MCF 10A (cell line): ENCODE data around the gene TNFAIP2. TPM values are rescaled to one million over a fixed set of nuclear protein-coding genes. Genes with fewer than 3 reads are reported as not detected.

Experiments
- BruUV-seq: library from RNA; stranded (reverse); fragments of 400-500 nt; replicated peaks from 2 replicates; lab custom pipeline; 2021; lab: Mats Ljungman, UMichigan
- CTCF ChIA-PET: fragments of 300-600 bp; sonication (Branson Sonifier 250); formaldehyde crosslinking; extraction: SDS; loops from one replicate; lab custom pipeline; 2021; ENCODE audit warnings: antibody characterized with exemption, inconsistent platforms; lab: Yijun Ruan, JAX
- POLR2A ChIA-PET: fragments of 300-600, 350-650 bp; sonication (Branson Sonifier 250); formaldehyde crosslinking; extraction: SDS; loops from one replicate; lab custom pipeline; 2020; ENCODE audit warnings: antibody characterized with exemption, inconsistent platforms; lab: Yijun Ruan, JAX
- DNase-seq: peaks from one replicate; pipeline ENCODE4 v3.0.0-alpha.2; 2018; ENCODE audit not compliant: unreplicated experiment
- H3K27ac Mint-ChIP-seq: one replicate; pipeline ENCODE4 v1.8.0; 2022; ENCODE audit warnings: mild to moderate bottlenecking, low read depth, mixed read lengths; ENCODE audit not compliant: unreplicated experiment
- H3K27me3 Mint-ChIP-seq: one replicate; pipeline ENCODE4 v1.8.0; 2022; ENCODE audit warnings: mixed read lengths; ENCODE audit not compliant: insufficient read depth, unreplicated experiment
- H3K36me3 Mint-ChIP-seq: one replicate; pipeline ENCODE4 v1.8.0; 2022; ENCODE audit warnings: mild to moderate bottlenecking, moderate library complexity, mixed read lengths; ENCODE audit not compliant: insufficient read depth, unreplicated experiment
- H3K4me1 Mint-ChIP-seq: one replicate; pipeline ENCODE4 v1.8.0; 2022; ENCODE audit warnings: mixed read lengths; ENCODE audit not compliant: insufficient read depth, unreplicated experiment
- H3K4me3 Mint-ChIP-seq: one replicate; pipeline ENCODE4 v1.8.0; 2022; ENCODE audit warnings: mild to moderate bottlenecking, moderate library complexity, mixed read lengths; ENCODE audit not compliant: unreplicated experiment
- H3K9me3 Mint-ChIP-seq: one replicate; pipeline ENCODE4 v1.8.0; 2022; ENCODE audit warnings: mixed read lengths; ENCODE audit not compliant: unreplicated experiment
- intact Hi-C: fragments of 100-400 bp; cut with micrococcal nuclease; formaldehyde crosslinking; loops from 2 replicates; pipeline ENCODE4 v1.14.1; 2022
- total RNA-seq: library from RNA; stranded (reverse); gene quantifications from 2 replicates; pipeline ENCODE4 v1.2.3, GENCODE V29; 2022
- TF ChIP-seq, protein P1 (sequence below): fragments of 200-600 bp; IDR thresholded peaks from one replicate; pipeline ENCODE4 v1.8.0; 2022; ENCODE audit warnings: antibody characterized with exemption, mild to moderate bottlenecking; ENCODE audit not compliant: unreplicated experiment

Gene TNFAIP2
- total RNA-seq, 1 experiment from 2014 or later = 19.1 TPM

DNA sequence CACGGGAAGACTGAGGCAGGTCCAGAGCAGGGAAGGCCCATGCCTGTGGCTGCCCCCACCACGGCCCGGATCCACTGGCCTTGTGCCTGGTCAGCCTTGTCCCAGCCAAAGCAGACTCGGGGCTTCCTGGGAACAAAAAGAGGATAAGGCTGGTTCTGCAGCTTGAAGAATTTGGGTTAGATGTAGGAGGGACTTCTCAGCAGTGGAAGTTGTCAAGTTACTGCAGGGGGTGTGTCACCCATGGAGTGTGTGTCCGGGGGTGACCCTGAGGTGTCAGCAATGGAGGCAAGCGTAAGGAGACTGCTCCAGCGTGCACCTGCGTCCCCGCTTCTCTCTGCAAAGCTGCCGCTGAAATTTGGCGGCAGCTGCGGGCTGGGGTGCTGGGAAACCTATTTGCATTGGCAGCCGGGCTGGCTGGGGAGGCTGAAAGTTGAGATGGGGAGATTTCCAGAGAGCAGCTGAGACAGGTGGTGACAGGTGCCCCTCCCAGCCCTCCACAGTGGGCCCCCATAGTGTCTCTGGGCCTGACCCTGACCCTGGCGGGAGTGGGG is 12.5 kb upstream of the TNFAIP2 start:
- H3K4me3 Mint-ChIP-seq = no peak overlapping the region
- DNase-seq = no peak
- H3K27ac Mint-ChIP-seq = no peak overlapping the region
- no peaks in the 10 kb centered on the region for H3K9me3 Mint-ChIP-seq
- TF ChIP-seq, protein P1, sequence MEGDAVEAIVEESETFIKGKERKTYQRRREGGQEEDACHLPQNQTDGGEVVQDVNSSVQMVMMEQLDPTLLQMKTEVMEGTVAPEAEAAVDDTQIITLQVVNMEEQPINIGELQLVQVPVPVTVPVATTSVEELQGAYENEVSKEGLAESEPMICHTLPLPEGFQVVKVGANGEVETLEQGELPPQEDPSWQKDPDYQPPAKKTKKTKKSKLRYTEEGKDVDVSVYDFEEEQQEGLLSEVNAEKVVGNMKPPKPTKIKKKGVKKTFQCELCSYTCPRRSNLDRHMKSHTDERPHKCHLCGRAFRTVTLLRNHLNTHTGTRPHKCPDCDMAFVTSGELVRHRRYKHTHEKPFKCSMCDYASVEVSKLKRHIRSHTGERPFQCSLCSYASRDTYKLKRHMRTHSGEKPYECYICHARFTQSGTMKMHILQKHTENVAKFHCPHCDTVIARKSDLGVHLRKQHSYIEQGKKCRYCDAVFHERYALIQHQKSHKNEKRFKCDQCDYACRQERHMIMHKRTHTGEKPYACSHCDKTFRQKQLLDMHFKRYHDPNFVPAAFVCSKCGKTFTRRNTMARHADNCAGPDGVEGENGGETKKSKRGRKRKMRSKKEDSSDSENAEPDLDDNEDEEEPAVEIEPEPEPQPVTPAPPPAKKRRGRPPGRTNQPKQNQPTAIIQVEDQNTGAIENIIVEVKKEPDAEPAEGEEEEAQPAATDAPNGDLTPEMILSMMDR = no peak
- no peaks in the 10 kb centered on the region for H3K27me3 Mint-ChIP-seq
- BruUV-seq = no TSS peak
- peaks cover 15% of the 10 kb centered on the region for H3K4me1 Mint-ChIP-seq
- intact Hi-C loops = no loop called here
- CTCF ChIA-PET = interaction anchor here (0.6 to 1.3 kb wide), 3 partner anchors 13 to 747 kb away, joined by 3 to 6 read pairs (median 3); no protein-coding TSS in a partner anchor
- POLR2A ChIA-PET = interaction anchor here (1.4 kb wide), 1 partner anchor 224 kb away, joined by 4 read pairs; the partner anchor contains the start of gene EIF5
- H3K36me3 Mint-ChIP-seq = no peaks in the 10 kb centered on the region

DNA sequence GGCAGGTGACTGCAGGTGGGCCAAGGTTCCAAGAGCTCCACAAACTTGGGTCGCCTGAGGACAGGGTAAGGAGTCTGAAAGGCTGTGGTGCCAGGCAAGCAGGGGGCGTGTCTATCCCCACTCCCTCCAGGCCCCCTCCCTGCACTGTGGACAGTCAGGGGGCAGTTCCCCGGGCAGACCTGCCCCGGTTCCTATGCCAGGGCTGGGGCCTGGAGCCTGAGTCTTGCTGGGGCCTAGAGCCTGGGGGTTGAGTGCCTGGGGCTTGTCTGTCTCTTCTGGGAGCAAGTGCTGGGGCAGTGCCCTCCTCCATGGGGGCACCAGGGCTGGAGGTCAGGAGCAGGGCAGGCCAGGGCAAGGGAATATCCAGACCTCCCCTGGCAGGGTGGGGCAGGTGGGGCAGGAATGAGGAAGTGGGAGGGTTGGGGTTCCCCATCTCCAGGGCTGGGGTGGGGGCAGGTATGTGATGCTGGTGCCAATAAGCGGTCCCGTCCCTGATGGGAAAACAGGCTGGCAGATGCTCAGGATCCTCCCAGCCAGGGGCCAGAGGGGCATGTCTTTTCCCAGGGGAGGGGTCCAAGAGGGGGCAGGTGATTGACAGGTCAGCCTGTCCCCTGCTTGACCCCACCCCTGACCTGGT is 11.9 kb upstream of the TNFAIP2 start:
- ChIA-PET POLR2A (no interaction called here), CTCF (interaction anchor here (0.6 to 0.7 kb wide), 2 partner anchors 173 to 748 kb away, joined by 3 to 4 read pairs; no protein-coding TSS in a partner anchor)
- Mint-ChIP-seq H3K27ac (no peak overlapping the region), H3K4me1 (peaks cover 15% of the 10 kb centered on the region), H3K36me3 (no peaks in the 10 kb centered on the region), H3K4me3 (no peak overlapping the region), H3K27me3 (no peaks in the 10 kb centered on the region), H3K9me3 (no peaks in the 10 kb centered on the region)
- intact Hi-C loops = no loop called here
- DNase-seq = no peak
- no TSS peak for BruUV-seq
- TF ChIP-seq, protein P1 = no peak

DNA sequence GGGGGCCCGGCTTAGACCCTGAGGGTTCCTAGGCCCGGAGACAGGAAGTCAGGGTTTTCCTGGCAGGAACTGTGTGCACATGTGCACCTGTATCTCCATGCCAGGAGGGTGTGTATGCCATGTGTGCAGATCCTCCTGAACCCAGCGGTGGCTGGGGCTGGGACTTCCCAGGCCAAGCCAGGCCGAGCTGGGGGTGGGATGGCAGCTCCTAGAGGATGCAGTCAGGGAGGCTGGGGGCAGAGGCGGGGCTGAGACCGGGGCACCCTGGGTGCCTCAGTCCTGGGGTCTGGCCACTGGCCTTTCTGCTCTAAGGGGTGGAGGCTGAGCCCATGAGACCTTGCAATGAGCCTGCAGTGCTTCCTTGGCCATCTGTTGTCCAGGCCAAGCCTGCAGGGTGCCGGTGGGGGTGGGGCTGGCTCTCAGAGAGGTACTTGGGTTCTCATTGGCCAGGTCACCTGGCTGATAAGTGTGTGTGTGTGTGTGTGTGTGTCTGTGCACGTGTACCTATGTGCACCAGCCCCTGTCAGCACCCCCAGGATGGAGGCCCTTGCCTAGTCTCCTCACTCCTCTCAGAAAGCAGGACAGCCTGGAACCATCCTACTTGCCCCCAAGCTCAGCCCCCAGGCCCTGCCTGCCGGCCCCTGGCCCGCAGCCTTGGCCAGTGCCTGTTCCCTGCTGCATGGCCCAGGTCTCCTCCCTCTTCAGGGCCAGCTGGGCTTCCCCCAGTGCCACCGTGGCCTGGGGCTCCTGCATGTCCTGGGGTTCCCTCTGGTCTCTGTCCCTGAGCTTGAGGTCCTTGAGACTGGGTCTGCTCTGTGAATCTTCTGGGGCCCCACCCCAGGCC is 10.6 kb upstream of the TNFAIP2 start:
- Mint-ChIP-seq H3K4me3 (no peak overlapping the region), H3K27me3 (no peaks in the 10 kb centered on the region), H3K4me1 (peaks cover 15% of the 10 kb centered on the region), H3K27ac (no peak overlapping the region), H3K36me3 (no peaks in the 10 kb centered on the region), H3K9me3 (no peaks in the 10 kb centered on the region)
- ChIA-PET CTCF (interaction anchor here (1.1 kb wide), 1 partner anchor 180 kb away, joined by 7 read pairs; no protein-coding TSS in a partner anchor), POLR2A (no interaction called here)
- TF ChIP-seq, protein P1 = no peak
- intact Hi-C loops = no loop called here
- BruUV-seq = no TSS peak
- no peak for DNase-seq

DNA sequence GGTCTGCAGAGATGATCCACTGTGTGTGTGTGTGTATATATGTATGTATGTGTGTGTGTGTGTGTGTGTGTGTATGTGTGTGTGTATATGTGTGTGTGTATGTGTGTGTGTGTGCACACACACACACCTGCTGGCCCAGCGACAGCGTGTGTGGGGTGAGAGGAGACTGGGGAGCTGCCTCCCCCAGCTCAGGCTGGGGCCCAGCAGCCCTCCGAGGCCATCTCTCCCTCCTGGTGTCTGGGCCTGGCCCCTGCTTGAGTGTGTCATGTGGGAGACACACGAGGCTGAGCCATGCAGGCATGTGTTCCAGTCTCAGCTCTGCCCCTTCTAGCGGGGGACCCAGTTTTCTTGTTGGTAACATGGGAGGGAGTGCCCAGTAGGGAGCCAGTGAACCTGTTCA is 10.0 kb upstream of the TNFAIP2 start:
- H3K27me3 Mint-ChIP-seq = no peaks in the 10 kb centered on the region
- DNase-seq = no peak
- H3K4me1 Mint-ChIP-seq = peaks cover 15% of the 10 kb centered on the region
- CTCF ChIA-PET = interaction anchor here (1.1 kb wide), 1 partner anchor 179 kb away, joined by 7 read pairs; no protein-coding TSS in a partner anchor
- H3K4me3 Mint-ChIP-seq = no peak overlapping the region
- POLR2A ChIA-PET = no interaction called here
- no peak overlapping the region for H3K27ac Mint-ChIP-seq
- intact Hi-C loops = no loop called here
- no TSS peak for BruUV-seq
- H3K36me3 Mint-ChIP-seq = no peaks in the 10 kb centered on the region
- TF ChIP-seq, protein P1 = no peak
- H3K9me3 Mint-ChIP-seq = no peaks in the 10 kb centered on the region
